ENCODE results near the gene NAXD. TPM values are rescaled to one million over a fixed set of nuclear protein-coding genes. Genes with fewer than 3 reads are reported as not detected.

The NAXD gene
- total RNA-seq, 1 donor from 2014 or later: 27.4 TPM

- Histone ChIP-seq H3K27me3 (ENCODE audit: low read depth) (no peaks in the 10 kb centered on the region), H3K36me3 (peaks cover 83% of the 10 kb centered on the region), H3K4me1 (no peaks in the 10 kb centered on the region), H3K27ac (no peak overlapping the region), H3K9me3 (no peaks in the 10 kb centered on the region), H3K4me3 (no peak overlapping the region)
- no peak for ATAC-seq
- TF ChIP-seq CTCF (IDR thresholded peaks at IDR 0.05): no peak
- intact Hi-C loops (cut with DNase I): no loop called here
- peak; percentile 41 for DNase-seq
Measured at GRCh38 chr13:110636701-110637201, 21.4 kb downstream of the NAXD start.

- no peaks in the 10 kb centered on the region for H3K4me1 ChIP-seq
- no peak for TF ChIP-seq CTCF (IDR thresholded peaks at IDR 0.05)
- peaks cover 86% of the 10 kb centered on the region for H3K36me3 ChIP-seq
- H3K27me3 ChIP-seq (ENCODE audit: low read depth): no peaks in the 10 kb centered on the region
- H3K9me3 ChIP-seq: no peaks in the 10 kb centered on the region
- DNase-seq: no peak
- no peak overlapping the region for H3K27ac ChIP-seq
- ATAC-seq: no peak
- H3K4me3 ChIP-seq: no peak overlapping the region
- intact Hi-C loops (cut with DNase I): no loop called here
Measured at GRCh38 chr13:110637275-110637674, 21.9 kb downstream of the NAXD start.

- intact Hi-C loops (cut with DNase I): no loop called here
Measured at GRCh38 chr13:110637747-110638146, 22.4 kb downstream of the NAXD start.

GRCh38 chr13:110638257-110638656 lies 22.9 kb downstream of the NAXD start:
- no peaks in the 10 kb centered on the region for H3K27me3 ChIP-seq (ENCODE audit: low read depth)
- no peak overlapping the region for H3K4me3 ChIP-seq
- H3K27ac ChIP-seq: no peak overlapping the region
- ATAC-seq (no peak), DNase-seq (peak; percentile 38)
- H3K9me3 ChIP-seq: no peaks in the 10 kb centered on the region
- no peaks in the 10 kb centered on the region for H3K4me1 ChIP-seq
- H3K36me3 ChIP-seq: peaks cover 91% of the 10 kb centered on the region
- TF ChIP-seq CTCF (IDR thresholded peaks at IDR 0.05): no peak
- intact Hi-C loops (cut with DNase I): no loop called here

More at GRCh38 chr13:110637747-110638146, 22.4 kb downstream of the NAXD start:
- H3K4me1 ChIP-seq: no peaks in the 10 kb centered on the region
- no peak for TF ChIP-seq CTCF (IDR thresholded peaks at IDR 0.05)
- H3K27me3 ChIP-seq (ENCODE audit: low read depth): no peaks in the 10 kb centered on the region
- DNase-seq (peak; percentile 36), ATAC-seq (no peak)
- no peak overlapping the region for H3K4me3 ChIP-seq
- no peak overlapping the region for H3K27ac ChIP-seq
- H3K9me3 ChIP-seq: no peaks in the 10 kb centered on the region
- H3K36me3 ChIP-seq: peaks cover 86% of the 10 kb centered on the region

GRCh38 chr13:110638814-110639806 lies 23.8 kb downstream of the NAXD start:
- TF ChIP-seq CTCF (IDR thresholded peaks at IDR 0.05): no peak
- intact Hi-C loops (cut with DNase I): no loop called here
- H3K36me3 ChIP-seq: peaks cover 100% of the 10 kb centered on the region
- ATAC-seq (no peak), DNase-seq (no peak)
- H3K9me3 ChIP-seq: no peaks in the 10 kb centered on the region
- H3K4me3 ChIP-seq: no peak overlapping the region
- no peaks in the 10 kb centered on the region for H3K4me1 ChIP-seq
- no peaks in the 10 kb centered on the region for H3K27me3 ChIP-seq (ENCODE audit: low read depth)
- H3K27ac ChIP-seq: no peak overlapping the region
